IMR-90 (cell line): ENCODE data around the gene PCDH12. TPM values are rescaled to one million over a fixed set of nuclear protein-coding genes. Genes with fewer than 3 reads are reported as not detected.

Source experiments
- ATAC-seq: fragments of 200-7000 bp; cut with Tn5 transposase; 2 replicates; pipeline ENCODE4 v1.9.1; 2020; ENCODE audit warnings: low read depth, mild to moderate bottlenecking, moderate library complexity
- BruUV-seq: library from RNA; stranded (reverse); fragments of 400-500 nt; replicated peaks from 2 replicates; lab custom pipeline; 2021; lab: Mats Ljungman, UMichigan
- CTCF ChIA-PET: fragments of 300-600 bp; formaldehyde crosslinking; extraction: SDS; loops from one replicate; lab custom pipeline; 2021; ENCODE audit warnings: antibody characterized with exemption; lab: Yijun Ruan, JAX
- POLR2A ChIA-PET: fragments of 300-600 bp; sonication (Branson Sonifier 250); formaldehyde crosslinking; loops from one replicate; lab custom pipeline; 2022; ENCODE audit warnings: antibody characterized with exemption; ENCODE audit not compliant: unreplicated experiment; lab: Charles Lee
- DNase-seq: peaks from one replicate; pipeline ENCODE4 v3.0.0; 2013
- H2AFZ ChIP-seq: replicated peaks from 2 replicates; pipeline ENCODE3; 2013; ENCODE audit warnings: low read length, mild to moderate bottlenecking; ENCODE audit not compliant: poor library complexity
- H2AK5ac ChIP-seq: 2 replicates; pipeline ENCODE4 v1.6.1; 2013; ENCODE audit warnings: low read depth, low read length, inconsistent platforms
- H2AK9ac ChIP-seq: replicated peaks from 2 replicates; pipeline ENCODE3; 2013; ENCODE audit warnings: mild to moderate bottlenecking, low read depth, low read length, moderate library complexity; ENCODE audit not compliant: poor library complexity
- H2BK120ac ChIP-seq: 2 replicates; pipeline ENCODE4 v1.6.1; 2013; ENCODE audit warnings: low read depth, low read length, inconsistent platforms
- H2BK15ac ChIP-seq: 3 replicates; pipeline ENCODE4 v1.6.1; 2013; ENCODE audit warnings: low read depth, low read length, inconsistent platforms
- H2BK20ac ChIP-seq: 2 replicates; pipeline ENCODE4 v1.6.1; 2013; ENCODE audit warnings: low read depth, mild to moderate bottlenecking, inconsistent platforms, low read length, moderate library complexity
- H2BK5ac ChIP-seq: 2 replicates; pipeline ENCODE4 v1.6.1; 2013; ENCODE audit warnings: mild to moderate bottlenecking, low read depth, low read length, inconsistent platforms; ENCODE audit not compliant: poor library complexity, severe bottlenecking
- H3K14ac ChIP-seq: replicated peaks from 2 replicates; pipeline ENCODE4 v1.6.1; 2013; ENCODE audit warnings: low read depth, low read length, inconsistent platforms
- H3K18ac ChIP-seq: 2 replicates; pipeline ENCODE4 v1.6.1; 2013; ENCODE audit warnings: low read depth, low read length, control low read depth
- H3K23ac ChIP-seq: 2 replicates; pipeline ENCODE4 v1.6.1; 2013; ENCODE audit warnings: low read depth, low read length, inconsistent platforms
- H3K27ac ChIP-seq: 2 replicates; pipeline ENCODE4 v1.5.1; 2013; ENCODE audit warnings: mild to moderate bottlenecking, control low read depth, low read length; ENCODE audit not compliant: insufficient read depth
- H3K27me3 ChIP-seq: 2 replicates; pipeline ENCODE4 v1.6.1; 2013; ENCODE audit warnings: low read length; ENCODE audit not compliant: control insufficient read depth, insufficient read depth
- H3K36me3 ChIP-seq: 2 replicates; pipeline ENCODE4 v1.6.1; 2013; ENCODE audit warnings: low read length, mixed read lengths; ENCODE audit not compliant: control insufficient read depth, insufficient read depth
- H3K4ac ChIP-seq: 2 replicates; pipeline ENCODE4 v1.6.1; 2013; ENCODE audit warnings: low read depth, low read length, inconsistent platforms
- H3K4me1 ChIP-seq: 2 replicates; pipeline ENCODE4 v1.6.1; 2013; ENCODE audit warnings: low read length, mixed read lengths; ENCODE audit not compliant: control insufficient read depth, insufficient read depth
- H3K4me2 ChIP-seq: 2 replicates; pipeline ENCODE4 v1.6.1; 2013; ENCODE audit warnings: low read depth, mild to moderate bottlenecking, control low read depth, low read length, moderate library complexity
- H3K4me3 ChIP-seq: 2 replicates; pipeline ENCODE4 v1.5.1; 2013; ENCODE audit warnings: low read depth, mild to moderate bottlenecking, control low read depth, low read length, moderate library complexity; ENCODE audit not compliant: insufficient read depth
- H3K56ac ChIP-seq: 2 replicates; pipeline ENCODE4 v1.6.1; 2013; ENCODE audit warnings: low read length, inconsistent platforms; ENCODE audit not compliant: insufficient read depth; ENCODE audit errors: extremely low read depth
- H3K79me1 ChIP-seq, 2 experiments: 2 replicates each; pipeline ENCODE4 v1.6.1; 2013; ENCODE audit warnings: low read length in 2 of 2, inconsistent platforms in 1 of 2, low read depth in 1 of 2
- H3K9ac ChIP-seq: 2 replicates; pipeline ENCODE4 v1.6.1; 2013; ENCODE audit warnings: low read depth, low read length, control low read depth
- H3K9me1 ChIP-seq: 2 replicates; pipeline ENCODE4 v1.6.1; 2013; ENCODE audit warnings: low read length, inconsistent platforms; ENCODE audit not compliant: insufficient read depth
- H3K9me3 ChIP-seq: 2 replicates; pipeline ENCODE4 v1.6.1; 2013; ENCODE audit warnings: low read length; ENCODE audit not compliant: control insufficient read depth, insufficient read depth
- H4K20me1 ChIP-seq: 2 replicates; pipeline ENCODE4 v1.6.1; 2013; ENCODE audit warnings: low read length, inconsistent platforms; ENCODE audit not compliant: insufficient read depth
- H4K5ac ChIP-seq: 2 replicates; pipeline ENCODE4 v1.6.1; 2013; ENCODE audit warnings: mild to moderate bottlenecking, low read depth, low read length, control low read depth
- H4K8ac ChIP-seq, 2 experiments: 2 replicates each; pipeline ENCODE4 v1.6.1; 2013; ENCODE audit warnings: low read depth in 2 of 2, low read length in 2 of 2, control low read depth in 1 of 2, inconsistent platforms in 1 of 2
- H4K91ac ChIP-seq: 2 replicates; pipeline ENCODE4 v1.6.1; 2013; ENCODE audit warnings: low read depth, low read length, inconsistent platforms; ENCODE audit not compliant: insufficient read depth
- BHLHE40 ChIP-seq: fragments of 150-350 bp; IDR thresholded peaks from 2 replicates; pipeline ENCODE4 v1.6.1; 2016; ENCODE audit warnings: mild to moderate bottlenecking, low read depth, low read length
- CEBPB ChIP-seq: IDR thresholded peaks from 2 replicates; pipeline ENCODE4 v1.6.1; 2012; ENCODE audit warnings: low read depth, low read length, improper control_type of control experiment
- CHD1 ChIP-seq: IDR thresholded peaks from 2 replicates; pipeline ENCODE4 v1.6.1; 2012; ENCODE audit warnings: low read depth, low read length, improper control_type of control experiment
- FOS ChIP-seq: fragments of 150-350 bp; IDR thresholded peaks from 2 replicates; pipeline ENCODE4 v1.6.1; 2016; ENCODE audit warnings: low read depth, low read length
- MAFK ChIP-seq: IDR thresholded peaks from 2 replicates; pipeline ENCODE4 v1.6.1; 2012; ENCODE audit warnings: low read depth, low read length, improper control_type of control experiment
- MXI1 ChIP-seq: IDR thresholded peaks from 2 replicates; pipeline ENCODE4 v1.6.1; 2012; ENCODE audit warnings: low read depth, mild to moderate bottlenecking, low read length, moderate library complexity, borderline replicate concordance
- POLR2A ChIP-seq: IDR thresholded peaks from 2 replicates; pipeline ENCODE4 v1.6.1; 2012; ENCODE audit warnings: mild to moderate bottlenecking, low read depth, low read length
- RAD21 ChIP-seq: IDR thresholded peaks from 2 replicates; pipeline ENCODE4 v1.6.1; 2012; ENCODE audit warnings: low read length, improper control_type of control experiment
- RCOR1 ChIP-seq: IDR thresholded peaks from 2 replicates; pipeline ENCODE4 v1.6.1; 2012; ENCODE audit warnings: mild to moderate bottlenecking, low read length, improper control_type of control experiment; ENCODE audit not compliant: insufficient replicate concordance
- RFX5 ChIP-seq: IDR thresholded peaks from 2 replicates; pipeline ENCODE4 v1.8.0; 2012; ENCODE audit warnings: low read depth, mild to moderate bottlenecking, low read length, moderate library complexity
- SMC3 ChIP-seq: fragments of 150-350 bp; IDR thresholded peaks from 2 replicates; pipeline ENCODE4 v1.6.1; 2016; ENCODE audit warnings: low read depth, mild to moderate bottlenecking, antibody characterized with exemption, low read length, moderate library complexity
- WGBS, 2 experiments: methylation state at CpG; one replicate each; pipeline versions ENCODE4 v1.1.5 to v1.1.7; 2013; ENCODE audit warnings: missing lambda C conversion rate in 2 of 2; ENCODE audit not compliant: insufficient read length in 1 of 2; ENCODE audit errors: extremely low coverage in 2 of 2; 5-methylcytosine and 5-hydroxymethylcytosine counted together
- dilution Hi-C: fragments of 300-500 bp; cut with HindIII; formaldehyde crosslinking; loops from one replicate; pipeline ENCODE4 v1.14.3; 2018; ENCODE audit warnings: low sequenced_read_pairs; ENCODE audit not compliant: unreplicated experiment
- in situ Hi-C: fragments of 300-500 bp; cut with MboI; formaldehyde crosslinking; loops from 3 replicates; pipeline ENCODE4 v1.14.3; 2019; ENCODE audit warnings: low sequenced_read_pairs, inconsistent platforms, mixed read lengths
- intact Hi-C: fragments of 100-400 bp; cut with micrococcal nuclease; formaldehyde crosslinking; loops from 2 replicates; pipeline ENCODE4 v1.10.0; 2022
- polyA plus RNA-seq, 3 experiments: library from polyadenylated mRNA; depleted of rRNA; stranded (reverse); fragments of >200 nt; gene quantifications; 2 replicates each; pipeline ENCODE4 v1.2.3, GENCODE V29; 2012; ENCODE audit warnings: low replicate concordance in 1 of 3
- total RNA-seq: library from RNA; depleted of rRNA; stranded (reverse); fragments of >200 nt; gene quantifications from 2 replicates; pipeline ENCODE4 v1.2.3, GENCODE V29; 2012
- TF ChIP-seq, protein P1 (sequence below): fragments of 150-350 bp; IDR thresholded peaks from 2 replicates; pipeline ENCODE4 v1.6.1; 2016; ENCODE audit warnings: low read depth, mild to moderate bottlenecking, low read length, moderate library complexity, borderline replicate concordance
- TF ChIP-seq, protein P2 (sequence below): conservative IDR thresholded peaks from 2 replicates; pipeline ENCODE4 v1.5.1; 2012; ENCODE audit warnings: mild to moderate bottlenecking, low read depth, low read length, improper control_type of control experiment

The PCDH12 gene
- total and polyA plus RNA-seq, 2 of the 4 experiments (the other 2 are of a cell fraction) = 0.02 to 0.18 TPM

DNA sequence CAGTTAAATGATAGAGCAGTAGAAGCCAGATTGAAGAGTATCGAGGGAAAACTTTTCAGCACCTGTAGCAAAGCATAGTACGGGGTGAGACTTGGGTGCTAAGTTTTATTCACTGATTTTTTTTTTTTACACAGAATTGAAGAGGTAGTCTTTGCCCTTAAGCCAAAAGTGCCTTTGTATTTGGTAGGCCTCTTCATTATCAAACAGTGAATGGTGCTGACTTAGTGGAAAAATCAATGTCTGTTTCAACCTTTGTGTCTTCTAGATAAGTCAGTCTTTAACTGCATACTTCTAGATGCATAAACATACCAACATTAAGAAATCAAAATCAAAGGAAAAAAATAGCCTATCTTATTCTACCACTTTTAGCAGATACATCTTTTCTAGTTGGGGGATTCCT lies 24.6 kb upstream of the PCDH12 start:
- H4K5ac ChIP-seq = no peak overlapping the region
- ChIA-PET POLR2A (no interaction called here), CTCF (no interaction called here)
- H3K27me3 ChIP-seq = no peaks in the 10 kb centered on the region
- no peak overlapping the region for H3K23ac ChIP-seq
- TF ChIP-seq MAFK = no peak
- no peak for TF ChIP-seq FOS
- TF ChIP-seq, protein P1, sequence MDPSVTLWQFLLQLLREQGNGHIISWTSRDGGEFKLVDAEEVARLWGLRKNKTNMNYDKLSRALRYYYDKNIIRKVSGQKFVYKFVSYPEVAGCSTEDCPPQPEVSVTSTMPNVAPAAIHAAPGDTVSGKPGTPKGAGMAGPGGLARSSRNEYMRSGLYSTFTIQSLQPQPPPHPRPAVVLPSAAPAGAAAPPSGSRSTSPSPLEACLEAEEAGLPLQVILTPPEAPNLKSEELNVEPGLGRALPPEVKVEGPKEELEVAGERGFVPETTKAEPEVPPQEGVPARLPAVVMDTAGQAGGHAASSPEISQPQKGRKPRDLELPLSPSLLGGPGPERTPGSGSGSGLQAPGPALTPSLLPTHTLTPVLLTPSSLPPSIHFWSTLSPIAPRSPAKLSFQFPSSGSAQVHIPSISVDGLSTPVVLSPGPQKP = no peak
- TF ChIP-seq MXI1 = no peak
- TF ChIP-seq CHD1 = no peak
- TF ChIP-seq, protein P2, sequence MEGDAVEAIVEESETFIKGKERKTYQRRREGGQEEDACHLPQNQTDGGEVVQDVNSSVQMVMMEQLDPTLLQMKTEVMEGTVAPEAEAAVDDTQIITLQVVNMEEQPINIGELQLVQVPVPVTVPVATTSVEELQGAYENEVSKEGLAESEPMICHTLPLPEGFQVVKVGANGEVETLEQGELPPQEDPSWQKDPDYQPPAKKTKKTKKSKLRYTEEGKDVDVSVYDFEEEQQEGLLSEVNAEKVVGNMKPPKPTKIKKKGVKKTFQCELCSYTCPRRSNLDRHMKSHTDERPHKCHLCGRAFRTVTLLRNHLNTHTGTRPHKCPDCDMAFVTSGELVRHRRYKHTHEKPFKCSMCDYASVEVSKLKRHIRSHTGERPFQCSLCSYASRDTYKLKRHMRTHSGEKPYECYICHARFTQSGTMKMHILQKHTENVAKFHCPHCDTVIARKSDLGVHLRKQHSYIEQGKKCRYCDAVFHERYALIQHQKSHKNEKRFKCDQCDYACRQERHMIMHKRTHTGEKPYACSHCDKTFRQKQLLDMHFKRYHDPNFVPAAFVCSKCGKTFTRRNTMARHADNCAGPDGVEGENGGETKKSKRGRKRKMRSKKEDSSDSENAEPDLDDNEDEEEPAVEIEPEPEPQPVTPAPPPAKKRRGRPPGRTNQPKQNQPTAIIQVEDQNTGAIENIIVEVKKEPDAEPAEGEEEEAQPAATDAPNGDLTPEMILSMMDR = no peak
- no peak for TF ChIP-seq BHLHE40
- no peak for TF ChIP-seq SMC3
- TF ChIP-seq POLR2A = no peak
- no peak for TF ChIP-seq RAD21
- TF ChIP-seq CEBPB = no peak
- no peak for TF ChIP-seq RFX5
- TF ChIP-seq RCOR1 = no peak
- no peak overlapping the region for H2BK5ac ChIP-seq
- no peak overlapping the region for H2AFZ ChIP-seq
- H2BK15ac ChIP-seq = no peak overlapping the region
- no peak overlapping the region for H3K4me2 ChIP-seq
- H4K8ac ChIP-seq = no peak overlapping the region
- peaks cover 53% of the 10 kb centered on the region for H3K36me3 ChIP-seq
- peaks cover 16 to 19% of the 10 kb centered on the region in 2 experiments; a peak in 3 of 4 replicates for H3K79me1 ChIP-seq
- in situ Hi-C loops (no loop called here), dilution Hi-C loops (loop anchor here (25.0 kb wide), 1 partner anchor 155 kb away; no protein-coding TSS in a partner anchor), intact Hi-C loops (no loop called here)
- no peak overlapping the region for H3K14ac ChIP-seq
- DNase-seq (no peak), ATAC-seq (no peak)
- no peak overlapping the region for H3K9ac ChIP-seq
- WGBS, 2 experiments = no CpG with 5 or more reads among the region's 2 CpGs
- H2BK120ac ChIP-seq = no peak overlapping the region
- H2AK5ac ChIP-seq = no peak overlapping the region
- H3K56ac ChIP-seq = no peak overlapping the region
- H3K4me3 ChIP-seq = no peak overlapping the region
- peaks cover 4% of the 10 kb centered on the region; the same call in 1 of the 2 replicates for H4K20me1 ChIP-seq
- no peak overlapping the region for H2AK9ac ChIP-seq
- no TSS peak for BruUV-seq
- H3K4me1 ChIP-seq = 0 out of 2 replicates have a peak, but pooled peaks cover 2% of the 10 kb centered on the region
- no peak overlapping the region for H3K18ac ChIP-seq
- no peak overlapping the region for H3K4ac ChIP-seq
- no peaks in the 10 kb centered on the region for H3K9me3 ChIP-seq
- no peaks in the 10 kb centered on the region; the same call in 1 of the 2 replicates for H3K9me1 ChIP-seq
- no peak overlapping the region for H2BK20ac ChIP-seq
- H3K27ac ChIP-seq = no peak overlapping the region
- no peak overlapping the region for H4K91ac ChIP-seq
